Mammary epithelial cell (primary cell): ENCODE results near the gene HPN.

Experiments used
- EZH2 ChIP-seq: IDR thresholded peaks from 2 replicates; pipeline ENCODE4 v1.6.1; 2012; ENCODE audit warnings: low read length, inconsistent platforms, borderline replicate concordance
- TF ChIP-seq, protein P1 (sequence below), 2 donors: IDR thresholded peaks in 1 of 2; conservative IDR thresholded peaks in 1 of 2; 2 replicates each; pipeline ENCODE4 v1.5.1; 2011 to 2012; ENCODE audit warnings: inconsistent platforms in 2 of 2, low read length in 2 of 2, mild to moderate bottlenecking in 2 of 2, control low read depth in 1 of 2, low read depth in 1 of 2; ENCODE audit not compliant: insufficient read depth in 1 of 2; ENCODE audit errors: extremely low read depth in 1 of 2

DNA sequence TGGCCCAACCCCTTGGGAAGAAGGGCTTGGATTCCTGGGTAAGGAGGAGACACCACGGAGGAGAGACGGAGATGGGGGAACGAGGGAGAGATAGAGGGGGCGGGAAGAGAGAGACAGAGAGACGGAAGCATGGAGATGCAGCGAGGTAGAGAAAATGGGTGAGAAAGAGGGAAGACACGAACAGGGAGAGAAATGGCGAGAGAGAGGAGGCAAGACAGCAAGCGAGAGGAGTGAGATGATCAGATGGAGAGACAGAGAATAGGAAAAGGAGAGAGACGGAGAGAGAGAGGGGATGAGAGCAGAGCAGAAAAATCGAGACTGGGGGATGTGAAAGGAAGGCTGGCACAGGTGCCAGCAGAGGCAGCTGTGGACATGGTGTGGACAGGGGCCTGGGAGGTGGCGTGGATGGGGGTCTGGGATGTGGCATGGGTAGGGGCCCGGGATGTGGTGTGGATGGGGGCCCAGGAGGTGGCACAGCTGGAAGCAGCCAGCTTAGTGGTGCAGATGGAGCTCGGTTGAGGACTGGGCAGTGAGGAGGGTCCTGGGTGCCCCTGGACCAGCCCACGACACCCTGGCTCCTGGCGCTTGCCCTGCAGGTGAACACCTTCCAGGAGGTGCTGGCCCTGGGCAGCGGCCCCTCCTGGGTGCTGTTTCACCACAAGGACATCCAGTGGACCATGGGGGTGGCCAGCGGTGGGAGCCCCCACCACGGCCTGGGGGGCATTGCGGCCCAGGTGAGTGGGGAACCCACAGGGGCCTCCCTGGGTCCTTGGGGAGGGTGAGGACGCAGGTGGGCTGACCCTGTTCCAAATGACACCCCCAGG is 33.9 kb downstream of the HPN start:
- TF ChIP-seq, protein P1, sequence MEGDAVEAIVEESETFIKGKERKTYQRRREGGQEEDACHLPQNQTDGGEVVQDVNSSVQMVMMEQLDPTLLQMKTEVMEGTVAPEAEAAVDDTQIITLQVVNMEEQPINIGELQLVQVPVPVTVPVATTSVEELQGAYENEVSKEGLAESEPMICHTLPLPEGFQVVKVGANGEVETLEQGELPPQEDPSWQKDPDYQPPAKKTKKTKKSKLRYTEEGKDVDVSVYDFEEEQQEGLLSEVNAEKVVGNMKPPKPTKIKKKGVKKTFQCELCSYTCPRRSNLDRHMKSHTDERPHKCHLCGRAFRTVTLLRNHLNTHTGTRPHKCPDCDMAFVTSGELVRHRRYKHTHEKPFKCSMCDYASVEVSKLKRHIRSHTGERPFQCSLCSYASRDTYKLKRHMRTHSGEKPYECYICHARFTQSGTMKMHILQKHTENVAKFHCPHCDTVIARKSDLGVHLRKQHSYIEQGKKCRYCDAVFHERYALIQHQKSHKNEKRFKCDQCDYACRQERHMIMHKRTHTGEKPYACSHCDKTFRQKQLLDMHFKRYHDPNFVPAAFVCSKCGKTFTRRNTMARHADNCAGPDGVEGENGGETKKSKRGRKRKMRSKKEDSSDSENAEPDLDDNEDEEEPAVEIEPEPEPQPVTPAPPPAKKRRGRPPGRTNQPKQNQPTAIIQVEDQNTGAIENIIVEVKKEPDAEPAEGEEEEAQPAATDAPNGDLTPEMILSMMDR (conservative IDR thresholded peaks at IDR 0.05 in 1 of 2, IDR thresholded peaks at IDR 0.05 in 1 of 2; ENCODE audit: extremely low read depth in 1 of 2, insufficient read depth in 1 of 2, low read depth in 1 of 2, low read length in 2 of 2): no peak
- no peak for TF ChIP-seq EZH2
